Measurements from ENCODE around the gene SULT1C2. TPM values are rescaled to one million over a fixed set of nuclear protein-coding genes. Genes with fewer than 3 reads are reported as not detected.

The SULT1C2 gene
- total and polyA plus RNA-seq, 7 experiments from 2014 or later: not detected

DNA sequence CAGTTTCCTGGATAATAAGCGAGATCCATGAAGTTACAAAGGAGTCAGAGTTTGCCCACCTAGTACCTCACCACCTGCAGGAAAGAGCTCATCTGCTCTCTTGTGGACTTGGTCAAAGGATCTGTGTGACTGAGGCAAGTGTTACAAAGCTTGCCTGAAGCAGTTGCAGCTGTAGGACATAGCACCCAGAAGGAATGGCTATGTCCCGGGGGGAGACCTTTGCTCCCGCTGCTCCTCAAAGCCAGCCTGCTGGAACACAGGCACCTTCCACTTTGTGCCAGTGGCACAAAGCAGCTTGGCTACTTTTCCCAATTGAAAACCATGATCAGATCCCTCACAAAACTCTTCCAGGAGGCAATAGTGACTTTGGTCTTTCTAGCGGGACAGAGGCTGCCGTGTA is 3.1 kb upstream of the SULT1C2 start:
- Histone ChIP-seq H3K4me3 (ENCODE audit: low read length) (no peak overlapping the region), H3K36me3 (ENCODE audit: control insufficient read depth in 2 of 3, insufficient read depth in 3 of 3, low read length in 3 of 3) (no peaks in the 10 kb centered on the region), H3K4me1 (ENCODE audit: control insufficient read depth in 2 of 2, insufficient read depth in 2 of 2, low read length in 2 of 2) (no peaks in the 10 kb centered on the region), H3K27me3 (ENCODE audit: control insufficient read depth in 2 of 2, insufficient read depth in 2 of 2, low read length in 2 of 2) (no peaks in the 10 kb centered on the region), H3K9me3 (ENCODE audit: control insufficient read depth in 2 of 3, low read length in 3 of 3) (no peaks in the 10 kb centered on the region), H3K27ac (ENCODE audit: low read depth, low read length) (no peak overlapping the region)
- intact Hi-C loops (cut with micrococcal nuclease): no loop called here
- peaks cover 0 to 27% (median 20%) of the 10 kb centered on the region in 5 donors for H3K27me3 Mint-ChIP-seq
- H3K4me3 Mint-ChIP-seq: no peak overlapping the region
- no peak for DNase-seq
- peaks cover 0 to 7% (median 0%) of the 10 kb centered on the region in 5 donors for H3K36me3 Mint-ChIP-seq
- no peak for ATAC-seq
- no peaks in the 10 kb centered on the region for H3K4me1 Mint-ChIP-seq
- H3K27ac Mint-ChIP-seq: no peak overlapping the region
- H3K9me3 Mint-ChIP-seq: peaks cover 0 to 17% (median 3%) of the 10 kb centered on the region in 11 donors
- ChIA-PET POLR2A (no interaction called here), CTCF (no interaction called here)

- Histone ChIP-seq H3K27ac (ENCODE audit: low read depth, low read length) (no peak overlapping the region), H3K9me3 (ENCODE audit: control insufficient read depth in 2 of 3, low read length in 3 of 3) (no peaks in the 10 kb centered on the region), H3K4me3 (ENCODE audit: low read length) (no peak overlapping the region), H3K4me1 (ENCODE audit: control insufficient read depth in 2 of 2, insufficient read depth in 2 of 2, low read length in 2 of 2) (no peaks in the 10 kb centered on the region), H3K27me3 (ENCODE audit: control insufficient read depth in 2 of 2, insufficient read depth in 2 of 2, low read length in 2 of 2) (no peaks in the 10 kb centered on the region), H3K36me3 (ENCODE audit: control insufficient read depth in 2 of 3, insufficient read depth in 3 of 3, low read length in 3 of 3) (no peaks in the 10 kb centered on the region)
- H3K27me3 Mint-ChIP-seq: peaks cover 0 to 27% (median 20%) of the 10 kb centered on the region in 5 donors
- ChIA-PET CTCF (no interaction called here), POLR2A (no interaction called here)
- no peak overlapping the region for H3K27ac Mint-ChIP-seq
- peaks cover 0 to 17% (median 3%) of the 10 kb centered on the region in 11 donors for H3K9me3 Mint-ChIP-seq
- intact Hi-C loops (cut with micrococcal nuclease): no loop called here
- ATAC-seq (no peak), DNase-seq (no peak)
- H3K36me3 Mint-ChIP-seq: peaks cover 0 to 7% (median 0%) of the 10 kb centered on the region in 5 donors
- H3K4me3 Mint-ChIP-seq: no peak overlapping the region
- no peaks in the 10 kb centered on the region for H3K4me1 Mint-ChIP-seq
Measured at GRCh38 chr2:108287169-108287568, 1.5 kb upstream of the SULT1C2 start.

GRCh38 chr2:108293850-108294249 is 5.2 kb downstream of the SULT1C2 start:
- ChIA-PET POLR2A (no interaction called here), CTCF (no interaction called here)
- H3K27me3 ChIP-seq (ENCODE audit: control insufficient read depth in 2 of 2, insufficient read depth in 2 of 2, low read length in 2 of 2): no peaks in the 10 kb centered on the region

DNA sequence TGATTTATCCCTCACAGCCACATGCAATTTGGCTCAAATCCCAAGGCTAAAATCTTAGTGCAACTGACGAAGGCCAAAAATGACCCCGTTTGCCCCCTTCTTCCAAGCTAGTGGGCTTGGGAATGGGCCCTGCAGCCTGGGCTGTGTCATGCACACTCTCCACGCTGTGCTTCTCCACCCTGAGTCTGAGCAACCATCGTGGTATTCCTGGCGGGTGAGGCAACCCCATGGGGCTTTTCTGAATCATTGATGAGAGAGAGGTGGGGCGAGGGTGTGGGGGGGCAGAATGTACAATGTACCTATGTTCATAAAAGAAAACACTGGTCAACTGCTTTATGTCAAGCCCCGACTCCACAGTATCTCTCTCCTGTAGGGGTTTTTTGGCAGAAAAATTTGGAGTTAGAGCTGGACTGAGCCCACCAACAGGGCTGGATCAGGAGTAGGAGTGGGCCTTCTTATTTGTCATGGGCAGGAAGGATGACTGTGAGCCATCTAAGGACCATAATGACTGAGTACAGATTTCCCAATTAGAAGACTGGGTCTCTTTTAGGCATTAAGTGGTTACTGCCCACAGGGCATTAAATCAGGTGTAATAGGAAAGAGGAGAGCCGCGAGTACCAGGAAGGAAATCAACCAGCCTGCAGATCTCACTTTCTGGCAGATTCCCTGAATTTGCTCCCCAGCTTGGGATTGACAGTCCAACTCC is 8.9 kb downstream of the SULT1C2 start:
- Mint-ChIP-seq H3K4me3 (no peak overlapping the region), H3K27ac (no peak overlapping the region), H3K4me1 (no peaks in the 10 kb centered on the region), H3K36me3 (no peaks in the 10 kb centered on the region), H3K27me3 (peaks cover 0 to 8% (median 2%) of the 10 kb centered on the region in 5 donors), H3K9me3 (peaks cover 0 to 1% (median 0%) of the 10 kb centered on the region in 11 donors)
- Histone ChIP-seq H3K27ac (ENCODE audit: low read depth, low read length) (no peak overlapping the region), H3K4me1 (ENCODE audit: control insufficient read depth in 2 of 2, insufficient read depth in 2 of 2, low read length in 2 of 2) (no peaks in the 10 kb centered on the region), H3K36me3 (ENCODE audit: control insufficient read depth in 2 of 3, insufficient read depth in 3 of 3, low read length in 3 of 3) (no peaks in the 10 kb centered on the region), H3K27me3 (ENCODE audit: control insufficient read depth in 2 of 2, insufficient read depth in 2 of 2, low read length in 2 of 2) (no peaks in the 10 kb centered on the region), H3K4me3 (ENCODE audit: low read length) (no peak overlapping the region), H3K9me3 (ENCODE audit: control insufficient read depth in 2 of 3, low read length in 3 of 3) (no peaks in the 10 kb centered on the region)
- ATAC-seq: no peak
- ChIA-PET POLR2A (no interaction called here), CTCF (no interaction called here)
- intact Hi-C loops (cut with micrococcal nuclease): no loop called here
- DNase-seq: no peak

More at GRCh38 chr2:108293850-108294249, 5.2 kb downstream of the SULT1C2 start:
- Histone ChIP-seq H3K4me3 (ENCODE audit: low read length) (no peak overlapping the region), H3K4me1 (ENCODE audit: control insufficient read depth in 2 of 2, insufficient read depth in 2 of 2, low read length in 2 of 2) (no peaks in the 10 kb centered on the region), H3K27ac (ENCODE audit: low read depth, low read length) (no peak overlapping the region), H3K9me3 (ENCODE audit: control insufficient read depth in 2 of 3, low read length in 3 of 3) (no peaks in the 10 kb centered on the region), H3K36me3 (ENCODE audit: control insufficient read depth in 2 of 3, insufficient read depth in 3 of 3, low read length in 3 of 3) (no peaks in the 10 kb centered on the region)
- no peaks in the 10 kb centered on the region for H3K36me3 Mint-ChIP-seq
- H3K27me3 Mint-ChIP-seq: peaks cover 0 to 12% (median 2%) of the 10 kb centered on the region in 5 donors
- no peak for ATAC-seq
- H3K4me1 Mint-ChIP-seq: no peaks in the 10 kb centered on the region
- H3K4me3 Mint-ChIP-seq: no peak overlapping the region
- H3K27ac Mint-ChIP-seq: no peak overlapping the region
- intact Hi-C loops (cut with micrococcal nuclease): no loop called here
- peaks cover 0 to 5% (median 0%) of the 10 kb centered on the region in 11 donors for H3K9me3 Mint-ChIP-seq
- no peak for DNase-seq

DNA sequence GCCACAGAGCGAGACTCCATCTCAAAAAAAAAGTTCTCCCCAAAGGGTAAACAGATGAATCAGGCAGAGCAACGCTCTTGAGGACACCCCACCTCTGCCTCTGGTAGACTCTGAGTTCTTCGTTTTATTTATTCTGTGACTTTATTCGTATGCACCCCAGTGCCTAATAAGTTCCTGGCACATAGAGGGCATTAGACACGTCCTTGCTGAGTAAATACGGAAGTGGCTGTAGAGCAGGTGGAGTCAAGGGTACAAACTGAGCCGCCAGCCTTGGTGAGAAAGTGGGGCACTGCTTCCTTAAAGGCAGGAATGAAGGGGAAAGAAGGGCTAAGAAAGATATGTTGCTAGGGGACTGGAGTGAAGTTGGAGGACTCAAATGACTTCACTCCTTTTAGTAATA is 12.9 kb downstream of the SULT1C2 start:
- H3K9me3 Mint-ChIP-seq: peaks cover 0 to 3% (median 0%) of the 10 kb centered on the region in 11 donors
- H3K4me3 Mint-ChIP-seq: no peak overlapping the region
- ATAC-seq (no peak), DNase-seq (no peak)
- Histone ChIP-seq H3K36me3 (ENCODE audit: control insufficient read depth in 2 of 3, insufficient read depth in 3 of 3, low read length in 3 of 3) (no peaks in the 10 kb centered on the region), H3K27me3 (ENCODE audit: control insufficient read depth in 2 of 2, insufficient read depth in 2 of 2, low read length in 2 of 2) (no peaks in the 10 kb centered on the region), H3K4me1 (ENCODE audit: control insufficient read depth in 2 of 2, insufficient read depth in 2 of 2, low read length in 2 of 2) (no peaks in the 10 kb centered on the region), H3K9me3 (ENCODE audit: control insufficient read depth in 2 of 3, low read length in 3 of 3) (no peaks in the 10 kb centered on the region), H3K4me3 (ENCODE audit: low read length) (no peak overlapping the region), H3K27ac (ENCODE audit: low read depth, low read length) (no peak overlapping the region)
- intact Hi-C loops (cut with micrococcal nuclease): no loop called here
- CTCF ChIA-PET: no interaction called here
- no peak overlapping the region for H3K27ac Mint-ChIP-seq
- peaks cover 0 to 7% (median 0%) of the 10 kb centered on the region in 7 donors for H3K4me1 Mint-ChIP-seq
- no peaks in the 10 kb centered on the region for H3K36me3 Mint-ChIP-seq
- POLR2A ChIA-PET: no interaction called here
- H3K27me3 Mint-ChIP-seq: peaks cover 2 to 12% (median 5%) of the 10 kb centered on the region in 5 donors

GRCh38 chr2:108304975-108305374 is 16.3 kb downstream of the SULT1C2 start:
- CTCF ChIA-PET: no interaction called here
- Histone ChIP-seq H3K36me3 (ENCODE audit: control insufficient read depth in 2 of 3, insufficient read depth in 3 of 3, low read length in 3 of 3) (no peaks in the 10 kb centered on the region), H3K27me3 (ENCODE audit: control insufficient read depth in 2 of 2, insufficient read depth in 2 of 2, low read length in 2 of 2) (no peaks in the 10 kb centered on the region), H3K4me1 (ENCODE audit: control insufficient read depth in 2 of 2, insufficient read depth in 2 of 2, low read length in 2 of 2) (no peaks in the 10 kb centered on the region), H3K9me3 (ENCODE audit: control insufficient read depth in 2 of 3, low read length in 3 of 3) (no peaks in the 10 kb centered on the region), H3K4me3 (ENCODE audit: low read length) (no peak overlapping the region), H3K27ac (ENCODE audit: low read depth, low read length) (no peak overlapping the region)
- H3K9me3 Mint-ChIP-seq: peaks cover 0 to 4% (median 0%) of the 10 kb centered on the region in 11 donors
- DNase-seq (no peak), ATAC-seq (no peak)
- H3K36me3 Mint-ChIP-seq: no peaks in the 10 kb centered on the region
- H3K4me1 Mint-ChIP-seq: peaks cover 0 to 7% (median 0%) of the 10 kb centered on the region in 7 donors
- H3K4me3 Mint-ChIP-seq: no peak overlapping the region
- H3K27ac Mint-ChIP-seq: no peak overlapping the region
- POLR2A ChIA-PET: no interaction called here
- peaks cover 4 to 10% (median 4%) of the 10 kb centered on the region in 5 donors for H3K27me3 Mint-ChIP-seq
- intact Hi-C loops (cut with micrococcal nuclease): no loop called here

DNA sequence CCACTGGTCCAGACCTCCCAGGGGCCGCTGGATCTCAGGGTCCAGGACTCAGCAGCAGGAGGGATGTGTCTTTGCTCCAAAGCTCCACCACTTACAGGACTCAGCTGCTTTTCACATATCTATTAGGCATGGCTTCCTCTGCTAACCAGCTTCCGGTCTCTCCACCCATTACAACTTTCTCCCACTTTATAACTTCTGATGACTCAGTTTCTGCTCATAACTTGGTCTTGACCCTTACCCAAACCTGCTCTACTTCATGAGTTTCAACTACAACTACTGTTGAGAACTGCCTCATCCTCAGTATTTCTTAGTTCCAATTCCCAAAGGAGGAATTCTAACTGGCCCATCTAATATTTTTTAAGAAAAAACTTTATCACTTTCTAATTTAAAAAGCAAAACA is 17.2 kb downstream of the SULT1C2 start:
- peaks cover 4 to 10% (median 5%) of the 10 kb centered on the region in 5 donors for H3K27me3 Mint-ChIP-seq
- no peaks in the 10 kb centered on the region for H3K27me3 ChIP-seq (ENCODE audit: control insufficient read depth in 2 of 2, insufficient read depth in 2 of 2, low read length in 2 of 2)
- no peak overlapping the region for H3K27ac Mint-ChIP-seq
- no peak for DNase-seq
- H3K4me1 Mint-ChIP-seq: peaks cover 0 to 7% (median 0%) of the 10 kb centered on the region in 7 donors
- POLR2A ChIA-PET: no interaction called here
- H3K4me3 Mint-ChIP-seq: no peak overlapping the region
- ATAC-seq: no peak
- peaks cover 0 to 4% (median 0%) of the 10 kb centered on the region in 11 donors for H3K9me3 Mint-ChIP-seq
- no peaks in the 10 kb centered on the region for H3K36me3 Mint-ChIP-seq
- no peaks in the 10 kb centered on the region for H3K9me3 ChIP-seq (ENCODE audit: control insufficient read depth in 2 of 3, low read length in 3 of 3)
- H3K27ac ChIP-seq (ENCODE audit: low read depth, low read length): no peak overlapping the region
- no peak overlapping the region for H3K4me3 ChIP-seq (ENCODE audit: low read length)
- H3K4me1 ChIP-seq (ENCODE audit: control insufficient read depth in 2 of 2, insufficient read depth in 2 of 2, low read length in 2 of 2): no peaks in the 10 kb centered on the region
- intact Hi-C loops (cut with micrococcal nuclease): no loop called here
- H3K36me3 ChIP-seq (ENCODE audit: control insufficient read depth in 2 of 3, insufficient read depth in 3 of 3, low read length in 3 of 3): no peaks in the 10 kb centered on the region
- CTCF ChIA-PET: no interaction called here
